Activated T-cell treated with anti-CD3 and anti-CD28 coated beads for 4 hours (primary cell): ENCODE data around the gene ZNF28.
"Not testable (repeated sequence)": the region's sequence is repeated elsewhere in the genome, so short reads cannot be mapped to it uniquely, and the experiment has no call there.

Source experiments
- DNase-seq: peaks from one replicate; pipeline ENCODE4 v3.0.0-alpha.2; 2020

ZNF28 gene

DNA sequence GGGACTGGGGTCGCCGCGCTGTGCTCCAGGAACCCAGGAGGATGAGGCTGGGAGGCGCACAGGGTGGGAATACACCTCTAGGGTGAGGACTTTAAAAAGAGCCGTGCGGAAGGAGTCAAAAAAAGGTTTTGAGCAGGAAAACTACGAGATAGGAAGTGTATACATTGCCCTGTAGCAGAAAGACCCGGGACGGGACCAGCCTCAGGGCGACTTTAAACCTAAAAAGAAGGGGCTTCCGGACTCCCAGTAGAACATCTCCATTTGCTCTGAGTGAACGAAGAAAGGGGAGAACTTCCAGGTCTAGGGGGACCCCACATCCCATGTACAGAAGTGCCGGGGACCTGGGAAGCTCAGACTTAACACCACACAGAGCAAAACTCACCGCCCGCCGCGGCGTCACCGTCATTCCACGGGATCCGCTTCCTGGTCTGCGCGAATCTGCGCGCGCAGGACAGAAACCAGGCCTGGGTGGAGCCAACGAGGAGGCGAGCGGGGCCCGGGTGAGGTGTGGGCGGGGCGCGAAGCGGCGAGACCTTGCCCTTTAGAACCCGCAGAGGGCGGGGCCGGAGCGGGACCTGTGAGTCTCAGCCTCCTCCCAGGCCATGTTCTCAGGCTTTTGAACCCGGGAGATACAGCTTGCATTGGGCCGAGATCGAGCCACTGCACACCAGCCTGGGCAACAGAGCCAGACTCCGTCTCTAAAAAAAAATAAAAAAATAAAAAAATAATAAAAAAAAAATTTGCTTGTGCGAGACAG is at the start of gene ZNF28:
Gene ZNF28 (minus strand): TSS at position 430 of the 757 bp plus-strand sequence. CDS start 3,675 bp downstream, outside the sequence.
- DNase-seq, result peak; percentile 33

DNA sequence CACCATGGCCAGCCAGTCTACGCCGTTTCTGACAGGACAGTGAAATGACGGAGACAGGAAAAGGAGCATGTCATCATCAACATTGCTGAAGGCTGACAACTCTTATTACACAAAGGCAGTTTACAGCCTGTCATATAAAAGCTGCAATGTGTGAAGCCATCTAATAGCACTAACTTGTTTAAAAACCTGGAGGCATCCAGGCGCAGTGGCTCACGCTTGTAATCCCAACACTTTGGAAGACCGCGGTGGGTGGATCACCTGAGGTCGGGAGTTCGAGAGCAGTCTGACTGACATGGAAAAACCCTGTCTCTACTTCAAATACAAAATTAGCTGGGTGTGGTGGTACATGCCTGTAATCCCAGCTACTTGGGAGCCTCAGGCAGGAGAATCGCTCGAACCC is 46.6 kb upstream of the ZNF28 start:
- not testable (repeated sequence) for DNase-seq

DNA sequence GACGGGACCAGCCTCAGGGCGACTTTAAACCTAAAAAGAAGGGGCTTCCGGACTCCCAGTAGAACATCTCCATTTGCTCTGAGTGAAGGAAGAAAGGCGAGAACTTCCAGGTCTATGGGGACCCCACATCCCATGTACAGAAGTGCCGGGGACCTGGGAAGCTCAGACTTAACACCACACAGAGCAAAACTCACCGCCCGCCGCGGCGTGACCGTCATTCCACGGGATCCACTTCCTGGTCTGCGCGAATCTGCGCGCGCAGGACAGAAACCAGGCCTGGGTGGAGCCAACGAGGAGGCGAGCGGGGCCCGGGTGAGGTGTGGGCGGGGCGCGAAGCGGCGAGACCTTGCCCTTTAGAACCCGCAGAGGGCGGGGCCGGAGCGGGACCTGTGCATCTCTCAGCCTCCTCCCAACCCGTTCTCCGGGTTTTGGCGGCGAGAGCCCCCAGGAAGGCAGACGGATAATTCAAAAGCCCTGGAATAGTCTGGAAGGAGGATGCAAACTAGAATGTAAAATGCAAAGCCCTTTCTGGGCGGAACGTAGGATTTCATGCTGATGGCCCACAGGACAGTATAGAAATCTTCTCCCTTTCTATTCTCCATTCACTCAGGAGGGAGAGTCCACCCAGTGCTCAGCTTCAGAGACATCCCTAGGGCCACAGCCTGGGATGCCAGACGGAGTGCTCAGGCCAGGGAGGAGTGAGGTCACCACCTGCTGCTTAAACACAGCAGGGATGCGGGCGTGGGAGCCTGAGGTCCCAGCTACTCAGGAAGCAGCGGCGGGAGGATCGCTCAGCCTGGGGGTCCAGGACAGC is 36.2 kb upstream of the ZNF28 start, which contains the start of gene ZNF468:
Gene ZNF468 (minus strand): TSS at position 242 of the 814 bp plus-strand sequence. CDS start 3,347 bp downstream, outside the sequence.
- peak; percentile 48 for DNase-seq

DNA sequence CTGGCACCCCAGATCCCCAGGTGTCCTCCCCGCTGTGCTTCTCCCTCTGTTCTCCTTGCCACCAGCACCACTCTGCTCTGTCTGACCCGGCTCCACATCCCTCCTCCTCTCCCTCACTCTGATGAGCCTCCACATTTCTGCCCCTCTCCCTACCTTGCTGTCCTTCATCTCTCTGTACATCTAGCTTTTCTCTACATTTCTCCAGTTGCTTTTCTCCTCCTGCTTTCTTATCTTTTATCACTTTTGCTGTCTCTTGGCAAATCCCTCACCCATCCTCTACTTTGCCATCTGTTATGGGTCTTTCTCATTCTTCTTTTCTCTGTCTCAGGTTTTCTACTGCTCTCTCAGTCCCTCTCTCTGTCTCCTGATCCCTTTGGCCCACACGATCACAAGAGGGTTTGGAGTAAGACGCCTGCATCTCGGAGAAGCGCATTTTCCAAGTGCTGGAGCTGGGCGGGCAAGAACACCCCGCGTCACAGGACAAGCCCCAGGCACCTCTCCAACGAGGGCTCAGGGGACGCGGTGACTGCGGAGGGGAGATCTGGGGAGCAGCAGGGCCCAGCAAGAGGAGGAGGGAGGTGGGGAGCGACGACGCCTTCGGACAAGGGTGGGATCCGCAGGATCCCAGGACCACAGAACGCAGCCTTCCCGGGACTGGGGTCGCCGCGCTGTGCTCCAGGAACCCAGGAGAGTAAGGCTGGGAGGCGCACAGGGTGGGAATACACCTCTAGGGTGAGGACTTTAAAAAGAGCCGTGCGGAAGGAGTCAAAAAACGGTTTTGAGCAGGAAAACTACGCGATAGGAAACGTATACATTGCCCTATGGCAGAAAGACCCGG is 35.3 kb upstream of the ZNF28 start:
- DNase-seq, result not testable (repeated sequence)

DNA sequence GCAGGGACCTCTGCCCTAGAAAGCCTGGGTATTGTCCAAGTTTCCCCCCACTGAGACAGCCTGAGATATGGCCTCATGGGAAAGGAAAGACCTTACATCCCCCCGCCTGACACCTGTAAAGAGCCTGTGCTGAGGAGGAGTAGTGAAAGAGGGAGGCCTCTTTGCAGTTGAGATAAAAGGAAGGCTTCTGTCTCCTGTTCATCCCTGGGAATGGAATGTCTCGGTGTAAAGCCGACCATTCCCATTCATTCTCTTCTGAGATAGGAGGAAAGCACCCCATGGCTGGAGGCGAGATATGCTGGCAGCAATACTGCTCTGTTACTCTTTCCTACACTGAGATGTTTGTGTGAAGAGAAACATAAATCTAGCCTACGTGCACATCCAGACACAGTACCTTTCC is 25.9 kb upstream of the ZNF28 start:
- DNase-seq, result not testable (repeated sequence)

DNA sequence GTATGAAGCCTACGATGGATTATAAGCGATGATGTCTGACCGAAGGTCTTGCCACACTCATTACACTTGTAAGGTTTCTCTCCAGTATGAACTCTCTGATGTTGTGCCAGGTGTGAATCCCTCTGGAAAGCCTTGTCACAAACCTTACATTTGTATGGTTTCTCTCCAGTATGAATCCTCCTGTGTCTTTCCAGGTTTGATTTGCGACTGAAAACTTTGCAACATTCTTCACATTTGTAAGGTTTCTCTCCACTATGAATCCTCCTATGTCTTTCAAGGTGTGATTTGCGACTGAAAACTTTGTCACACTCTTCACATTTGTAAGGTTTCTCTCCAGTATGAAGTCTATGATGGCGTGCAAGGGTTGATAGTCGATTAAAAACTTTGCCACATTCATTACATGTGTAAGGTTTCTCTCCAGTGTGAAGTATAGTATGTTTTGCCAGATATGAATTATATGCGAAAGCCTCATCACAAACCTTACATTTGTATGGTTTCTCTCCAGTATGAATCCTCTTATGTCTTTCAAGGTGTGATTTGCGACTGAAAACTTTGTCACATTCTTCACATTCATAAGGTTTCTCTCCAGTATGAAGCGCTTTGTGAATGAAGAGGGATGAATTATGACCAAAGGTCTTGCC is 19.5 kb upstream of the ZNF28 start:
- DNase-seq, result not testable (repeated sequence)

DNA sequence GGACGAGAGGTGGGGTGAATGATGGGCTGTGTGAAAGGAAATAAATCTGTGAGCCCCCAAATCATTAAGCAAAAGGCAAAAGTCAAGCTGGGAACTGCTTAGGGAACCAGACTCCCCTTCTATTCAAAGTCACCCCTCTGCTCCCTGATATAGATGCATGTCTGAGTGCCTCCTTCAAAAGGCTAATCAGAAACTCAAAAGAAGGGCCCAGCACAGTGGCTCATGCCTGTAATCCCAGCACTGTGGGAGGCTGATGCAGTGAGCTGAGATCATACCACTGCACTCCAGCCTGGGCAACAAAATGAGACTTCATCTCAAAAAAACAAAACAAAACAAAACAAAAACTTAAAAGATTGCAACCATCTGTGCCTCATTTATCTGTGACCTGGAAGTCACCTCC is 12.9 kb upstream of the ZNF28 start:
- not testable (repeated sequence) for DNase-seq

DNA sequence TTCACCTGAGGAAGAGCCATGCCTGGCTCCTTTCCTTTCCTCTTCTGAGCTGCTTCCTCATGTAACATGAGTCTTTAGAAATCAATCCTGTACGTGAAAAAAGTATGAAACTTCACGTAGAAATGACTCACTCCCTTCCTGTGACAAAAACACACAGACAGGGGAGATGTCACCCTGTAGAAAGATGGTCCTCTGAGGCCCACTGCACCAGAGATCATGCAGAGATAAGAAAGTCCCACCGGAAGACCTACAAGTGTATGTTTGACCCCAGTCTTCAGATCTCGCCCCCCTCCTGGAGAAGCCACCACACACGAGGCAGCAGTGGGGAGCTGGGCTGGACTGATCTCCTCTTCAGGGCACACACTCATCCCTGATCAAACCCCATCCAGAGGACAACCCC is 12.1 kb upstream of the ZNF28 start:
- DNase-seq, result not testable (repeated sequence)

DNA sequence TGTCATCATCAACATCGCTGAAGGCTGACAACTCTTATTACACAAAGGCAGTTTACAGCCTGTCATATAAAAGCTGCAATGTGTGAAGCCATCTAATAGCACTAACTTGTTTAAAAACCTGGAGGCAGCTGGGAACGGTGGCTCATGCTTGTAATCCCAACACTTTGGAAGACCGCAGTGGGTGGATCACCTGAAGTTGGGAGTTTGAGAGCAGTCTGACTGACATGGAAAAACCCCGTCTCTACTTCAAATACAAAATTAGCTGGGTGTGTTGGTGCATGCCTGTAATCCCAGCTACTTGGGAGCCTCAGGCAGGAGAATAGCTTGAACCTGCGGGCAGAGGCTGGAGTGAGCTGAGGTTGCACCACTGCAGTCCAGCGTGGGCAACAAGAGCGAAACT is 8.4 kb upstream of the ZNF28 start:
- DNase-seq, result not testable (repeated sequence)

DNA sequence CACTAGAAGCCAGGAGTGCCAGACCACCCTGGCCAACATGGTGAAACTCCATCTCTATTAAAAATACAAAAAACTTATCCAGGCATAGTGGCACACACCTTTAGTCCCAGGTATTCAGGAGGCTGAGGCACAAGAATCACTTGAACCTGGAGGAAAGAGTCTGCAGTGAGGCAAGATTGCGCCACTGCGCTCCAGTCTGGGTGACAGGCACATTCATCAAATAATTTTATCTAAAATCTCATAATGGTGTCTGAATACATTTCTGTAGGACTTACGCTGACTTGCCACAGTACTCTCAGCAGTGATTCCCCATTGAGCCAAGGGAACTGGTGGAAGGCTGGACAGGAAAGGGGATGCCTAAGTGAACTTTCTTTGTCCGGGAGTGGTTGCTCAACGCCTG is 4.3 kb upstream of the ZNF28 start:
- DNase-seq, result no peak

DNA sequence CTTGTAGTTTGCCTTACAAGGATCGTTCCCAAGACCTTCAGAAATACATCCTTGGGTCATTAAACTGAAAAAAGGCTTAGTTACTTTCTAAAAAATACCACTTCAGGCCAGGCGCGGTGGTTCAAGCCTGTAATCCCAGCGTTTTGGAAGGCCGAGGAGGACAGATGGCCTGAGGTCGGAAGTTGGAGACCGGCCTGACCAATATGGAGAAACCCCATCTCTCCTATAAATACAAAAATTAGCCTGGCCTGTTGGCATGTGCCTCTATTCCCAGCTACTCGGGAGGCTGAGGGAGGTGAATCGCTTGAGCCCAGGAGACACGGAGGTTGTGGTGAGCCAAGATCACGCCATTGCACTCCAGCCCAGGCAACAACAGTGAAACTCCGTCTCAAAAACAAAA is 2.2 kb upstream of the ZNF28 start:
- no peak for DNase-seq

DNA sequence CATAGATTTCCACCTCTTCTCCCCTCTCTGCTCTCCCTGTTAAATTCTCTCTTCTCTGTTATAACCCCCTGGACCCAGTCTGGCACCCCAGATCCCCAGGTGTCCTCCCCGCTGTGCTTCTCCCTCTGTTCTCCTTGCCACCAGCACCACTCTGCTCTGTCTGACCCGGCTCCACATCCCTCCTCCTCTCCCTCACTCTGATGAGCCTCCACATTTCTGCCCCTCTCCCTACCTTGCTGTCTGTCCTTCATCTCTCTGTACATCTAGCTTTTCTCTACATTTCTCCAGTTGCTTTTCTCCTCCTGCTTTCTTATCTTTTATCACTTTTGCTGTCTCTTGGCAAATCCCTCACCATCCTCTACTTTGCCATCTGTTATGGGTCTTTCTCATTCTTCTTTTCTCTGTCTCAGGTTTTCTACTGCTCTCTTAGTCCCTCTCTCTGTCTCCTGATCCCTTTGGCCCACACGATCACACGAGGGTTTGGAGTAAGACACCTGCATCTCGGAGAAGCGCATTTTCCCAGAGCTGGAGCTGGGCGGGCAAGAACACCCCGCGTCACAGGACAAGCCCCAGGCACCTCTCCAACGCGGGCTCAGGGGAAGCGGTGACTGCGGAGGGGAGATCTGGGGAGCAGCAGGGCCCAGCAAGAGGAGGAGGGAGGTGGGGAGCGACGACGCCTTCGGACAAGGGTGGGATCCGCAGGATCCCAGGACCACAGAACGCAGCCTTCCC is 795 bp downstream of the ZNF28 start:
- peak; percentile 14 for DNase-seq

DNA sequence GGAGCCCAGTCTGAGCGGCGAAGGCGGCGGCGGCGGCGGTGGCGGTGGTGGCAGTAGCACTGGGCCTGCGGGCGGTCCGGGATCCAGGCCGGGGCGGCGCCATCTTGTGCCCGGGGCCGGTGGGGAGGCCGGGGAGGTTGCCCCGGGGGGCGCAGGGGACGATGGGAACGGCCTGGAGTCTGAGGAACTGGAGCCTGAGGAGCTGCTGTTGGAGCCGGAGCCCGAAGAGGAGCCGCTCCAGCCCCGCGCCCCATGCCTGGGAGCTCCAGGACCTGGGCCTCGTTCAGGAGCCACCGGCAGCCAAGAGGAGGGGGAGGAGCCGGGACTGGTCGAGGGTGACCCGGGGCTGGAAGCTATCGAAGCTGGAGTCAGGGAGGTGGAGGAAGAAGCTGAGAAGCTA is 11.6 kb downstream of the ZNF28 start:
- no peak for DNase-seq

DNA sequence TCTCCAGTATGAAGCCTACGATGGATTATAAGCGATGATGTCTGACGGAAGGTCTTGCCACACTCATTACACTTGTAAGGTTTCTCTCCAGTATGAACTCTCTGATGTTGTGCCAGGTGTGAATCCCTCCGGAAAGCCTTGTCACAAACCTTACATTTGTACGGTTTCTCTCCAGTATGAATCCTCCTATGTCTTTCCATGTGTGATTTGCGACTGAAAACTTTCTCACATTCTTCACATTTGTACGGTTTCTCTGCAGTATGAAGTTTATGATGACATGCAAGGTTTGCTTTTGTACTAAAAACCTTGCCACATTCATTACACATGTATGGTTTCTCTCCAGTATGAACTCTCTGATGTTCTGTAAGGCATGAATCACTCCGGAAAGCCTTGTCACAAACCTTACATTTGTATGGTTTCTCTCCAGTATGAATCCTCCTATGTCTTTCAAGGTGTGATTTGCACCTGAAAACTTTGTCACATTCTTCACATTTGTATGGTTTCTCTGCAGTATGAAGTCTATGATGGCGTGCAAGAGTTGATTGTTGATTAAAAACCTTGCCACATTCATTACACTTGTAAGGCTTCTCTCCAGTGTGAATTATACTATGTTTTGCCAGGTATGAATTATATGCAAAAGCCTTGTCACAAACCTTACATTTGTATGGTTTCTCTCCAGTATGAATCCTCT is 21.3 kb downstream of the ZNF28 start:
- DNase-seq, result not testable (repeated sequence)

DNA sequence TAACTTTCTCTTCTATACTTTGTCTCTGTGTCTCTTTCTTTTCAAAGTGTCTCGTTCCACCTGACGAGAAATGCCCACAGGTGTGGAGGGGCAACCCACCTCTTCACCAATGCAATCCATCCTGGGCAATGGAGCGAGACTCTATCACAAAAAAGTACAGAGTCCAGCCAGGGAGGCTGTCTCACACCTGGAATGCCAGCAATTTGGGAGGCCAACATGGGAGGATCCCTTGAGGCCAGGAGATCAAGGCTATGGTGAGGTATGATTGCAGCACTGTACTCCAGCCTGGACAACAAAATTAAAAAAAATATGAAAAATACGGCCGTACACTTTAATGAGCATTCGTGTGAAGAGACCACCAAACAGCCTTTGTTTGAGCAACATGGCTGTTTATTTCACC is 32.0 kb downstream of the ZNF28 start:
- no peak for DNase-seq

DNA sequence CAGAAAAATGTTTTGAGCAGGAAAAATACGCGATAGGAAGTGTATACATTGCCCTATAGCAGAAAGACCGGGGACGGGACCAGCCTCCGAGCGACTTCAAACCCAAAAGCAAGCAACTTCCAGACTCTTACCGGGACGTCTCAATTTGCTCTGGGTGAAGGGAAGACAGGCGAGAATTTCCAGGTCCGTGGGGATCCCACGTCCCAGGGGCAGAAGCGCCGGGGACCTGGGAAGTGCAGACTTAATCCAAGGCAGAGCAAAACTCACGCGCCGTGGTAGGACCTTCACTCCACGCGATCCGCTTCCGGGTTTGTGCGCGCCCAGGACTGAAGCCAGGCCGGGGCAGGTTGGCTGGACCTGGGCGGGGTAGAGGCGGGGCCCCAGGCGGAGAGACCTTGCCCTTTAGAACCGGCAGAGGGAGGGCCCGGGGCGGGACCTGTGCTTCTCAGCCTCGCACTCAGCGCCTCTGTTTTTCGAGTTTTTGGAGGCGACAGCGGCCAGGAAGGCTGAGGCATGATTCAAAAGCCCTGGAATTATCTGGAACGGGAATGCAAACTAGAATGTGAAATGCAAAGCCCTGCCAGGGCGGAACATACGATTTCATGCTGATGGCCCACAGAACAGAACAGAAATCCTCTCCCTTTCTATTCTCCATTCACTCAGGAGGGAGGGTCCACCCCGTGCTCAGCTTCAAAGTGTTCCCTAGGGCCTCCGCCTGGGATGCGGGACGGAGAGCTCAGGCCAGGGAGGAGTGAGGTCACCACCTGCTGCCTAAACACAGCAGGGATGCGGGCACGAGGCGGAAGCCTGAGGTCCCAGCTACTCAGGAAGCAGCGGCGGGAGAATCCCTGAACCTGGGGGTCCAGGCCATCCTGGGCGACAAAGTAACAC is 34.7 kb downstream of the ZNF28 start, which contains the start of gene ZNF600:
Gene ZNF600 (minus strand): TSS at position 328 of the 891 bp plus-strand sequence. CDS start 7,903 bp downstream, outside the sequence.
- peak; percentile 63 for DNase-seq

DNA sequence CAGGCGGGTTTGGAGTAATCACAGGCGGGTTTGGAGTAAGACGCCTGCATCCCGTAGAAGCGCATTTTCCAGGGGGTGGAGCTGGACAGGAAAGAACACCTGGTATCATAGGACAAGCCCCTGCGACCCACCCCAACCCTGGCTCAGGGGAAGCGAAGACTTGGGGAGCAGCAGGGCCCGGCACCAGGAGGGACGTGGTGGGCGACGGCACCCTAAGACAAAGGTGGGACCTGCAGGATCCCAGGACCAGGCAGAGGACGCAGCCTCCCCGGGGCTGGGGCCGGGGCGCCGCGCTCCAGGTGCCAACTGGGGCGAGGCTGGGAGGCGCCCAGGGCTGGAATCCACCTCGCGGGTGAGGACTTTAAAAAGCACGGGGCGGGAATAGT is 35.4 kb downstream of the ZNF28 start:
- DNase-seq, result no peak

DNA sequence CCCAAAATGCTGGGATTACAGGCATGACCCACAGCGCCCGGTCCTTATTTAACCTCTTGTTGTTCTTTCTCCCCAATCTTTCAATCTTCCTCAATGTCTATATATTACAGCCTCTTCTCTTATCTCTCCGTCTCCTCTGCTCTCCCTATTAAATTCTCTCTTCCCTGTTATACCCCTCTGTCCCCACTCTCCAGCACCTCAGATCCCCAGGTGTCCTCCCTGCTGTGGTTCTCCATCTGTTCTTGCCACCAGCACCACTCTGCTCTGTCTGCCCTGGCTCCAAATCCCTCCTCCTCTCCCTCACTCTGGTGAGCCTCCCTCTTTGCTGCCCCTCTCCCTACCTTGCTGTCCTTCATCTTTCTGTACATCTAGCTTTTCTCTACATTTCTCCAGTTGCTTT is 35.9 kb downstream of the ZNF28 start:
- no peak for DNase-seq

DNA sequence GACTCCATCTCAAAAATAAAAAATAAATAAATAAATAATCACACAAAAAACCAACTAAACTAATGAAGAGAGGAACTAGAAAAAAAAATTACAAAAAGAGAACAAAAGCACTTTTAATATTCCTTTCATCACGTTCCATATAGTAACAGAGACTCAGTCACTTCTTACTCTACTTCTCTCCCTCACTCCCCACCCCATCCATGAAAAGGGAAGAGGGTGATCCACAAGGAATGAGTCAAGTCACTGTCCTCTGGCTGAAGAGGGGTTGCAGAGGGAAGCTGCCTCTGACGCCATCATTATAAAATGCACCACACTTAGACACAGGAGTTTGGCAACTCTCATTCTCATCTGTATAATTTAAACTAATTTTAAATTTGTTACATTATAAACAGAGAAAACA is 38.6 kb downstream of the ZNF28 start:
- not testable (repeated sequence) for DNase-seq

DNA sequence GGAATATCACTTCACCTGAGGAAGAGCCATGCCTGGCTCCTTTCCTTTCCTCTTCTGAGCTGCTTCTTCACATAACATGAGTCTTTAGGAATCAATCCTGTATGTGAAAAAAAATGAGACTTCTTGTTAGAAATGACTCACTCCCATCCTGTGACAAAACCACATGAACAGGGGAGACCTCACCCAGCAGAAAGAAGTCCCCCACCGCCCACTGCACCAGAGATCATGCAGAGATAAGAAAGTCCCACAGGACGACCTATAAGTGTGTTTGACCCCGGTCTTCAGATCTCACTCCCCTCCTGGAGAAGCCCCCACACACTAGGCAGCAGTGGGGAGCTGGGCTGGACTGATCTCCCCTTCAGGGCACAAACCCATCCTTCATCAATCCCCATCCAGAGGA is 42.6 kb downstream of the ZNF28 start:
- DNase-seq, result peak; percentile 14
